K562 (cell line): Measurements from ENCODE around the gene SAMD13. TPM values are rescaled to one million over a fixed set of nuclear protein-coding genes. Genes with fewer than 3 reads are reported as not detected.

ENCODE experiments used
- ATAC-seq: fragments of 200-7000 bp; cut with Tn5 transposase; 3 replicates; pipeline ENCODE4 v1.9.1; 2020; ENCODE audit warnings: moderate library complexity
- BruUV-seq: library from RNA; stranded (reverse); fragments of 400-500 nt; replicated peaks from 2 replicates; lab custom pipeline; 2021; lab: Mats Ljungman, UMichigan
- CTCF ChIA-PET: fragments of 300-600 bp; formaldehyde crosslinking; extraction: SDS; loops from one replicate; lab custom pipeline; 2021; ENCODE audit warnings: low intra/inter-chr PET ratio; lab: Yijun Ruan, JAX
- POLR2A ChIA-PET: fragments of 300-600, 350-650 bp; sonication (Branson Sonifier 250); formaldehyde crosslinking; extraction: SDS; loops from one replicate; lab custom pipeline; 2021; ENCODE audit warnings: antibody characterized with exemption, inconsistent platforms; lab: Yijun Ruan, JAX
- DNase-seq, 4 experiments: peaks; one replicate each; pipeline versions ENCODE4 v3.0.0 to v3.0.0-alpha.2; 2011 to 2018; ENCODE audit warnings: low spot score in 3 of 4, mixed read lengths in 3 of 4; ENCODE audit errors: extremely low read depth in 1 of 4
- FAIRE-seq: peaks from 2 replicates; lab custom pipeline; 2011; peaks lifted over from hg19 to GRCh38; lab: Jason Lieb, UNC
- H2AFZ ChIP-seq: 2 replicates; pipeline ENCODE4 v1.6.0; 2011; ENCODE audit warnings: low read depth, low read length, control low read depth, inconsistent platforms
- H3K27ac ChIP-seq: fragments of 200-600 bp; 3 replicates; pipeline ENCODE4 v1.8.0; 2011; ENCODE audit warnings: low read depth, mild to moderate bottlenecking, control low read depth, inconsistent platforms, low read length, moderate library complexity, mixed read lengths; ENCODE audit errors: extremely low read depth
- H3K27me3 ChIP-seq, 2 experiments: fragments of 300-600 bp in 1 of 2; 2 replicates in 1 of 2; 3 replicates in 1 of 2; pipeline versions ENCODE4 v1.6.0 to v1.8.0; 2011; ENCODE audit warnings: inconsistent platforms in 2 of 2, low read length in 2 of 2, mild to moderate bottlenecking in 1 of 2, mixed read lengths in 1 of 2, moderate library complexity in 1 of 2; ENCODE audit not compliant: control insufficient read depth in 2 of 2, insufficient read depth in 2 of 2
- H3K36me3 ChIP-seq: fragments of 300-600 bp; 3 replicates; pipeline ENCODE4 v1.8.0; 2011; ENCODE audit warnings: mild to moderate bottlenecking, low read length, inconsistent platforms; ENCODE audit not compliant: control insufficient read depth, insufficient read depth
- H3K4me1 ChIP-seq, 2 experiments: fragments of 200-600 bp in 1 of 2; replicated peaks in 1 of 2; 2 replicates in 1 of 2; 3 replicates in 1 of 2; pipeline versions ENCODE4 v1.5.1 to v1.8.0; 2011; ENCODE audit warnings: inconsistent platforms in 2 of 2, low read length in 2 of 2, mild to moderate bottlenecking in 1 of 2, mixed read lengths in 1 of 2, moderate library complexity in 1 of 2; ENCODE audit not compliant: control insufficient read depth in 2 of 2, insufficient read depth in 2 of 2
- H3K4me2 ChIP-seq: 2 replicates; pipeline ENCODE4 v1.6.1; 2011; ENCODE audit warnings: low read length, control low read depth, inconsistent platforms, mixed read lengths; ENCODE audit not compliant: insufficient read depth
- H3K4me3 ChIP-seq: fragments of 200-600 bp; sonication (generic), shearing (Covaris generic); 2 replicates; pipeline ENCODE4 v1.5.1; 2016; ENCODE audit warnings: control low read depth, inconsistent platforms
- H3K79me2 ChIP-seq: fragments of 200-600 bp; 3 replicates; pipeline ENCODE4 v1.8.0; 2011; ENCODE audit warnings: low read length, inconsistent platforms; ENCODE audit not compliant: control insufficient read depth, insufficient read depth
- H3K9ac ChIP-seq, 2 experiments: 2 replicates each; pipeline versions ENCODE4 v1.6.0 to v1.6.1; 2011; ENCODE audit warnings: low read depth in 2 of 2, low read length in 2 of 2, control low read depth in 1 of 2, inconsistent platforms in 1 of 2, mild to moderate bottlenecking in 1 of 2, mixed read lengths in 1 of 2; ENCODE audit not compliant: insufficient read depth in 1 of 2
- H3K9me1 ChIP-seq: one replicate; pipeline ENCODE4 v1.6.0; 2011; ENCODE audit warnings: inconsistent platforms, mild to moderate bottlenecking, low read length, moderate library complexity; ENCODE audit not compliant: control insufficient read depth, insufficient read depth
- H3K9me3 ChIP-seq: replicated peaks from 2 replicates; pipeline ENCODE4 v1.5.1; 2011; ENCODE audit warnings: low read depth, low read length, inconsistent platforms; ENCODE audit not compliant: control insufficient read depth, insufficient read depth
- H4K20me1 ChIP-seq: replicated peaks from 2 replicates; pipeline ENCODE4 v1.6.1; 2011; ENCODE audit warnings: low read length, inconsistent platforms, mixed read lengths; ENCODE audit not compliant: control insufficient read depth, insufficient read depth
- CAMTA2 ChIP-seq: fragments of 250-450 bp; sonication (Bioruptor Pico); conservative IDR thresholded peaks from 2 replicates; pipeline ENCODE4 v1.5.1; 2022
- SOX6 ChIP-seq: fragments of 450-650 bp; IDR thresholded peaks from 2 replicates; pipeline ENCODE4 v1.6.1; 2014; ENCODE audit warnings: mild to moderate bottlenecking
- YY1 ChIP-seq, 3 experiments: IDR thresholded peaks; 2 replicates each; pipeline ENCODE4 v1.6.1; 2011; ENCODE audit warnings: low read length in 2 of 3, mild to moderate bottlenecking in 2 of 3, moderate library complexity in 2 of 3, borderline replicate concordance in 1 of 3, control low read depth in 1 of 3, low read depth in 1 of 3; ENCODE audit not compliant: insufficient read depth in 3 of 3, insufficient replicate concordance in 2 of 3, control insufficient read depth in 1 of 3, insufficient read length in 1 of 3; ENCODE audit errors: extremely low read depth in 1 of 3
- ZNF174 ChIP-seq: fragments of 250-450 bp; sonication (Bioruptor Pico); IDR thresholded peaks from 2 replicates; pipeline ENCODE4 v1.4.0; 2020; ENCODE audit warnings: mild to moderate bottlenecking
- WGBS: fragments of 100-300 bp; shearing (Covaris generic); methylation state at CpG from one replicate; pipeline ENCODE4 v1.1.6; 2016; ENCODE audit warnings: low coverage, mixed read lengths; ENCODE audit not compliant: insufficient coverage; ENCODE audit errors: missing lambda C conversion rate; 5-methylcytosine and 5-hydroxymethylcytosine counted together
- in situ Hi-C: fragments of 300-500 bp; cut with MboI; formaldehyde crosslinking; loops from 4 replicates; pipeline ENCODE4 v1.15.0; 2018; ENCODE audit warnings: inconsistent platforms, mixed read lengths
- intact Hi-C: fragments of 100-400 bp; cut with micrococcal nuclease; formaldehyde crosslinking; loops from 2 replicates; pipeline ENCODE4 v1.14.2; 2022
- polyA plus RNA-seq, 8 experiments: library from polyadenylated mRNA; depleted of rRNA in 4 of 8; stranded (reverse) in 5 of 8; unstranded in 3 of 8; fragments of >200 nt; fragmentation: Nextera tagmentation in 2 of 8; fragmentation: Illumina TruSeq in 1 of 8; extraction: Ambion mirVana in 2 of 8; extraction: Trizol in 1 of 8; gene quantifications; 2 replicates each; pipeline versions ENCODE4 v1.2.1 to v1.2.3, GENCODE V29; 2011 to 2014; ENCODE audit warnings: inconsistent platforms in 1 of 8, missing spikeins in 1 of 8
- total RNA-seq, 7 experiments: library from RNA; depleted of rRNA in 6 of 7; stranded (reverse); fragments of >200 nt in 6 of 7; fragmentation: Illumina TruSeq in 2 of 7; extraction: Trizol in 2 of 7; gene quantifications; 2 replicates each; pipeline versions ENCODE4 v1.2.1 to v1.2.3, GENCODE V29; 2011 to 2021; ENCODE audit warnings: low replicate concordance in 1 of 7
- TF ChIP-seq, protein P1 (sequence below): fragments of 200-600 bp; sonication (generic); IDR thresholded peaks from one replicate; pipeline ENCODE4 v1.6.1; 2012; ENCODE audit warnings: mild to moderate bottlenecking, low read depth, low read length, inconsistent platforms
- TF ChIP-seq, protein P2 (sequence below): sonication (generic); formaldehyde crosslinking; IDR thresholded peaks from 2 replicates; pipeline ENCODE4 v1.8.0; 2022; ENCODE audit warnings: mild to moderate bottlenecking, missing genetic modification reagents

SAMD13 gene
- total and polyA plus RNA-seq, 9 of the 15 experiments (the other 6 are each of a cell fraction or from before 2014, with no cell fraction given) = 0.78 to 2.7 (median 1.00) TPM

GRCh38 chr1:84350550-84350949 lies 49.0 kb downstream of the SAMD13 start:
- Histone ChIP-seq H3K27ac (no peak overlapping the region), H3K9me3 (no peaks in the 10 kb centered on the region), H3K36me3 (no peaks in the 10 kb centered on the region), H2AFZ (no peak overlapping the region), H3K4me3 (no peak overlapping the region), H3K4me1 (no peaks in the 10 kb centered on the region; a peak in 2 of 5 replicates), H4K20me1 (no peaks in the 10 kb centered on the region), H3K9ac (no peak overlapping the region), H3K79me2 (no peaks in the 10 kb centered on the region), H3K4me2 (no peak overlapping the region), H3K9me1 (no peaks in the 10 kb centered on the region), H3K27me3 (peaks cover 0 to 4% of the 10 kb centered on the region in 2 experiments; a peak in 2 of 5 replicates)
- no TSS peak for BruUV-seq
- no peak for DNase-seq
- no peak for FAIRE-seq
- 6% methylated on average over 3 of the region's 3 CpGs for WGBS
- no peak for ATAC-seq
- in situ Hi-C loops = no loop called here
- intact Hi-C loops = no loop called here
- ChIA-PET POLR2A (interaction anchor here (1.2 kb wide), 1 partner anchor 29 kb away, joined by 3 read pairs; no protein-coding TSS in a partner anchor), CTCF (no interaction called here)
- TF ChIP-seq SOX6 (no peak), CAMTA2 (no peak), ZNF174 (CRISPR knock-in tag) (no peak), YY1 (IDR thresholded peaks at IDR 0.05; ENCODE audit: borderline replicate concordance in 1 of 3, control insufficient read depth in 1 of 3, extremely low read depth in 1 of 3, insufficient read depth in 3 of 3, insufficient read length in 1 of 3, insufficient replicate concordance in 2 of 3, low read depth in 1 of 3, low read length in 2 of 3) (no peak)
- TF ChIP-seq, protein P1, sequence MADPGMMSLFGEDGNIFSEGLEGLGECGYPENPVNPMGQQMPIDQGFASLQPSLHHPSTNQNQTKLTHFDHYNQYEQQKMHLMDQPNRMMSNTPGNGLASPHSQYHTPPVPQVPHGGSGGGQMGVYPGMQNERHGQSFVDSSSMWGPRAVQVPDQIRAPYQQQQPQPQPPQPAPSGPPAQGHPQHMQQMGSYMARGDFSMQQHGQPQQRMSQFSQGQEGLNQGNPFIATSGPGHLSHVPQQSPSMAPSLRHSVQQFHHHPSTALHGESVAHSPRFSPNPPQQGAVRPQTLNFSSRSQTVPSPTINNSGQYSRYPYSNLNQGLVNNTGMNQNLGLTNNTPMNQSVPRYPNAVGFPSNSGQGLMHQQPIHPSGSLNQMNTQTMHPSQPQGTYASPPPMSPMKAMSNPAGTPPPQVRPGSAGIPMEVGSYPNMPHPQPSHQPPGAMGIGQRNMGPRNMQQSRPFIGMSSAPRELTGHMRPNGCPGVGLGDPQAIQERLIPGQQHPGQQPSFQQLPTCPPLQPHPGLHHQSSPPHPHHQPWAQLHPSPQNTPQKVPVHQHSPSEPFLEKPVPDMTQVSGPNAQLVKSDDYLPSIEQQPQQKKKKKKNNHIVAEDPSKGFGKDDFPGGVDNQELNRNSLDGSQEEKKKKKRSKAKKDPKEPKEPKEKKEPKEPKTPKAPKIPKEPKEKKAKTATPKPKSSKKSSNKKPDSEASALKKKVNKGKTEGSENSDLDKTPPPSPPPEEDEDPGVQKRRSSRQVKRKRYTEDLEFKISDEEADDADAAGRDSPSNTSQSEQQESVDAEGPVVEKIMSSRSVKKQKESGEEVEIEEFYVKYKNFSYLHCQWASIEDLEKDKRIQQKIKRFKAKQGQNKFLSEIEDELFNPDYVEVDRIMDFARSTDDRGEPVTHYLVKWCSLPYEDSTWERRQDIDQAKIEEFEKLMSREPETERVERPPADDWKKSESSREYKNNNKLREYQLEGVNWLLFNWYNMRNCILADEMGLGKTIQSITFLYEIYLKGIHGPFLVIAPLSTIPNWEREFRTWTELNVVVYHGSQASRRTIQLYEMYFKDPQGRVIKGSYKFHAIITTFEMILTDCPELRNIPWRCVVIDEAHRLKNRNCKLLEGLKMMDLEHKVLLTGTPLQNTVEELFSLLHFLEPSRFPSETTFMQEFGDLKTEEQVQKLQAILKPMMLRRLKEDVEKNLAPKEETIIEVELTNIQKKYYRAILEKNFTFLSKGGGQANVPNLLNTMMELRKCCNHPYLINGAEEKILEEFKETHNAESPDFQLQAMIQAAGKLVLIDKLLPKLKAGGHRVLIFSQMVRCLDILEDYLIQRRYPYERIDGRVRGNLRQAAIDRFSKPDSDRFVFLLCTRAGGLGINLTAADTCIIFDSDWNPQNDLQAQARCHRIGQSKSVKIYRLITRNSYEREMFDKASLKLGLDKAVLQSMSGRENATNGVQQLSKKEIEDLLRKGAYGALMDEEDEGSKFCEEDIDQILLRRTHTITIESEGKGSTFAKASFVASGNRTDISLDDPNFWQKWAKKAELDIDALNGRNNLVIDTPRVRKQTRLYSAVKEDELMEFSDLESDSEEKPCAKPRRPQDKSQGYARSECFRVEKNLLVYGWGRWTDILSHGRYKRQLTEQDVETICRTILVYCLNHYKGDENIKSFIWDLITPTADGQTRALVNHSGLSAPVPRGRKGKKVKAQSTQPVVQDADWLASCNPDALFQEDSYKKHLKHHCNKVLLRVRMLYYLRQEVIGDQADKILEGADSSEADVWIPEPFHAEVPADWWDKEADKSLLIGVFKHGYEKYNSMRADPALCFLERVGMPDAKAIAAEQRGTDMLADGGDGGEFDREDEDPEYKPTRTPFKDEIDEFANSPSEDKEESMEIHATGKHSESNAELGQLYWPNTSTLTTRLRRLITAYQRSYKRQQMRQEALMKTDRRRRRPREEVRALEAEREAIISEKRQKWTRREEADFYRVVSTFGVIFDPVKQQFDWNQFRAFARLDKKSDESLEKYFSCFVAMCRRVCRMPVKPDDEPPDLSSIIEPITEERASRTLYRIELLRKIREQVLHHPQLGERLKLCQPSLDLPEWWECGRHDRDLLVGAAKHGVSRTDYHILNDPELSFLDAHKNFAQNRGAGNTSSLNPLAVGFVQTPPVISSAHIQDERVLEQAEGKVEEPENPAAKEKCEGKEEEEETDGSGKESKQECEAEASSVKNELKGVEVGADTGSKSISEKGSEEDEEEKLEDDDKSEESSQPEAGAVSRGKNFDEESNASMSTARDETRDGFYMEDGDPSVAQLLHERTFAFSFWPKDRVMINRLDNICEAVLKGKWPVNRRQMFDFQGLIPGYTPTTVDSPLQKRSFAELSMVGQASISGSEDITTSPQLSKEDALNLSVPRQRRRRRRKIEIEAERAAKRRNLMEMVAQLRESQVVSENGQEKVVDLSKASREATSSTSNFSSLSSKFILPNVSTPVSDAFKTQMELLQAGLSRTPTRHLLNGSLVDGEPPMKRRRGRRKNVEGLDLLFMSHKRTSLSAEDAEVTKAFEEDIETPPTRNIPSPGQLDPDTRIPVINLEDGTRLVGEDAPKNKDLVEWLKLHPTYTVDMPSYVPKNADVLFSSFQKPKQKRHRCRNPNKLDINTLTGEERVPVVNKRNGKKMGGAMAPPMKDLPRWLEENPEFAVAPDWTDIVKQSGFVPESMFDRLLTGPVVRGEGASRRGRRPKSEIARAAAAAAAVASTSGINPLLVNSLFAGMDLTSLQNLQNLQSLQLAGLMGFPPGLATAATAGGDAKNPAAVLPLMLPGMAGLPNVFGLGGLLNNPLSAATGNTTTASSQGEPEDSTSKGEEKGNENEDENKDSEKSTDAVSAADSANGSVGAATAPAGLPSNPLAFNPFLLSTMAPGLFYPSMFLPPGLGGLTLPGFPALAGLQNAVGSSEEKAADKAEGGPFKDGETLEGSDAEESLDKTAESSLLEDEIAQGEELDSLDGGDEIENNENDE = no peak
- TF ChIP-seq, protein P2, sequence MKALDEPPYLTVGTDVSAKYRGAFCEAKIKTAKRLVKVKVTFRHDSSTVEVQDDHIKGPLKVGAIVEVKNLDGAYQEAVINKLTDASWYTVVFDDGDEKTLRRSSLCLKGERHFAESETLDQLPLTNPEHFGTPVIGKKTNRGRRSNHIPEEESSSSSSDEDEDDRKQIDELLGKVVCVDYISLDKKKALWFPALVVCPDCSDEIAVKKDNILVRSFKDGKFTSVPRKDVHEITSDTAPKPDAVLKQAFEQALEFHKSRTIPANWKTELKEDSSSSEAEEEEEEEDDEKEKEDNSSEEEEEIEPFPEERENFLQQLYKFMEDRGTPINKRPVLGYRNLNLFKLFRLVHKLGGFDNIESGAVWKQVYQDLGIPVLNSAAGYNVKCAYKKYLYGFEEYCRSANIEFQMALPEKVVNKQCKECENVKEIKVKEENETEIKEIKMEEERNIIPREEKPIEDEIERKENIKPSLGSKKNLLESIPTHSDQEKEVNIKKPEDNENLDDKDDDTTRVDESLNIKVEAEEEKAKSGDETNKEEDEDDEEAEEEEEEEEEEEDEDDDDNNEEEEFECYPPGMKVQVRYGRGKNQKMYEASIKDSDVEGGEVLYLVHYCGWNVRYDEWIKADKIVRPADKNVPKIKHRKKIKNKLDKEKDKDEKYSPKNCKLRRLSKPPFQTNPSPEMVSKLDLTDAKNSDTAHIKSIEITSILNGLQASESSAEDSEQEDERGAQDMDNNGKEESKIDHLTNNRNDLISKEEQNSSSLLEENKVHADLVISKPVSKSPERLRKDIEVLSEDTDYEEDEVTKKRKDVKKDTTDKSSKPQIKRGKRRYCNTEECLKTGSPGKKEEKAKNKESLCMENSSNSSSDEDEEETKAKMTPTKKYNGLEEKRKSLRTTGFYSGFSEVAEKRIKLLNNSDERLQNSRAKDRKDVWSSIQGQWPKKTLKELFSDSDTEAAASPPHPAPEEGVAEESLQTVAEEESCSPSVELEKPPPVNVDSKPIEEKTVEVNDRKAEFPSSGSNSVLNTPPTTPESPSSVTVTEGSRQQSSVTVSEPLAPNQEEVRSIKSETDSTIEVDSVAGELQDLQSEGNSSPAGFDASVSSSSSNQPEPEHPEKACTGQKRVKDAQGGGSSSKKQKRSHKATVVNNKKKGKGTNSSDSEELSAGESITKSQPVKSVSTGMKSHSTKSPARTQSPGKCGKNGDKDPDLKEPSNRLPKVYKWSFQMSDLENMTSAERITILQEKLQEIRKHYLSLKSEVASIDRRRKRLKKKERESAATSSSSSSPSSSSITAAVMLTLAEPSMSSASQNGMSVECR = no peak
